Endodermal cell (in vitro differentiated cells): ENCODE measurements around the gene BSN. TPM values are rescaled to one million over a fixed set of nuclear protein-coding genes. Genes with fewer than 3 reads are reported as not detected.

Experiments used
- DNase-seq: peaks from one replicate; pipeline ENCODE4 v3.0.0-alpha.2; 2017
- H3K27ac ChIP-seq: 2 replicates; pipeline ENCODE4 v1.5.1; 2013; ENCODE audit warnings: mild to moderate bottlenecking, low read depth, low read length, moderate library complexity
- H3K27me3 ChIP-seq: 2 replicates; pipeline ENCODE4 v1.6.1; 2013; ENCODE audit warnings: mild to moderate bottlenecking, low read length, moderate library complexity; ENCODE audit not compliant: insufficient read depth, control insufficient read depth, poor library complexity, severe bottlenecking
- H3K36me3 ChIP-seq: 2 replicates; pipeline ENCODE4 v1.7.0; 2013; ENCODE audit warnings: mild to moderate bottlenecking, low read length, moderate library complexity; ENCODE audit not compliant: control insufficient read depth, insufficient read depth
- H3K4me1 ChIP-seq: one replicate; pipeline ENCODE4 v1.7.0; 2013; ENCODE audit warnings: low read length; ENCODE audit not compliant: control insufficient read depth, insufficient read depth
- H3K4me3 ChIP-seq: 2 replicates; pipeline ENCODE4 v1.5.1; 2013; ENCODE audit warnings: mild to moderate bottlenecking, low read length, moderate library complexity
- H3K9ac ChIP-seq: 2 replicates; pipeline ENCODE4 v1.6.1; 2013; ENCODE audit warnings: mild to moderate bottlenecking, low read length, moderate library complexity; ENCODE audit not compliant: poor library complexity, severe bottlenecking; ENCODE audit errors: extremely low read depth
- H3K9me3 ChIP-seq: 2 replicates; pipeline ENCODE4 v1.6.1; 2013; ENCODE audit warnings: mild to moderate bottlenecking, low read length, moderate library complexity; ENCODE audit not compliant: control insufficient read depth
- H3K27ac Mint-ChIP-seq: 2 replicates; pipeline ENCODE4 v1.8.0; 2020; ENCODE audit warnings: mixed read lengths
- H3K27me3 Mint-ChIP-seq: 2 replicates; pipeline ENCODE4 v1.8.0; 2021; ENCODE audit warnings: mild to moderate bottlenecking, mixed read lengths; ENCODE audit not compliant: insufficient read depth
- H3K36me3 Mint-ChIP-seq: 2 replicates; pipeline ENCODE4 v1.8.0; 2020; ENCODE audit warnings: low read depth, mixed read lengths
- H3K4me1 Mint-ChIP-seq: 2 replicates; pipeline ENCODE4 v1.8.0; 2020; ENCODE audit warnings: mixed read lengths
- H3K4me3 Mint-ChIP-seq: 2 replicates; pipeline ENCODE4 v1.8.0; 2020; ENCODE audit warnings: mild to moderate bottlenecking, moderate library complexity, mixed read lengths
- H3K9me3 Mint-ChIP-seq: 2 replicates; pipeline ENCODE4 v1.8.0; 2020; ENCODE audit warnings: mild to moderate bottlenecking, mixed read lengths
- WGBS, 2 experiments: methylation state at CpG; one replicate each; pipeline versions ENCODE4 v1.1.5 to v1.1.7; 2013; ENCODE audit warnings: missing lambda C conversion rate in 2 of 2, mixed read lengths in 1 of 2; ENCODE audit not compliant: insufficient coverage in 1 of 2, insufficient read length in 1 of 2; 5-methylcytosine and 5-hydroxymethylcytosine counted together
- total RNA-seq, 2 donors: library from RNA; stranded (reverse); fragmentation: NEBNext Ultra II Directional in 1 of 2; extraction: Animal tissue kit (Norgen Biotek cat#: 25700) in 1 of 2; gene quantifications; 2 replicates in 1 of 2; 3 replicates in 1 of 2; pipeline ENCODE4 v1.2.1, GENCODE V29; 2021
- TF ChIP-seq, protein P1 (sequence below): fragments of 200-600 bp; sonication (generic); conservative IDR thresholded peaks from 2 replicates; pipeline ENCODE4 v1.5.0; 2021; ENCODE audit warnings: antibody characterized with exemption, mild to moderate bottlenecking

The BSN gene
- total RNA-seq, 2 donors from 2014 or later = 2.4 to 2.5 TPM

DNA sequence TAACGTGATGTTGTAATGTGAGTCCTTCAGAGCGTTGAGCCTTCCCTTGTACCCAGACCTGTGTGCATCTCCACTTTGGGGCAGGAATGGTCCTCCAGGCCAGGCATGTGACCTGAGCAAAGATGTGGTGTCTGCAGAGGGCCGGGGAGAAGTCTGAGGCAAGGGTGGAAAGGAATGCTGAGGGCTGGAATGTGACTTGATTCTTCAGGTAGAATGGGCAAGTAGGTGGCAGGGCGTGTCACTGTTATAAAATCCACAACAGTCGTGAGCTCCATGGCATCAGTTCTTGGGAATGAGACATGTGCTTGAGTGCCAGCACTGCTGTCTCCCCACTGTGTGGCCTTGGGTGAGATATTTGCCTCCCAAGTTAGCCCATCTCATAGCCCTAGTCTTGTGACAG lies 24.0 kb upstream of the BSN start:
- H3K4me1 Mint-ChIP-seq = no peaks in the 10 kb centered on the region
- H3K27me3 Mint-ChIP-seq = no peaks in the 10 kb centered on the region
- Histone ChIP-seq H3K9ac (no peak overlapping the region), H3K36me3 (peaks cover 65% of the 10 kb centered on the region), H3K27ac (no peak overlapping the region), H3K27me3 (no peaks in the 10 kb centered on the region), H3K4me1 (no peaks in the 10 kb centered on the region), H3K9me3 (no peaks in the 10 kb centered on the region), H3K4me3 (no peak overlapping the region)
- 94 to 95% methylated on average over 4 to 5 of the region's 5 CpGs for WGBS, 2 experiments
- no peak overlapping the region for H3K27ac Mint-ChIP-seq
- no peaks in the 10 kb centered on the region for H3K9me3 Mint-ChIP-seq
- TF ChIP-seq, protein P1, sequence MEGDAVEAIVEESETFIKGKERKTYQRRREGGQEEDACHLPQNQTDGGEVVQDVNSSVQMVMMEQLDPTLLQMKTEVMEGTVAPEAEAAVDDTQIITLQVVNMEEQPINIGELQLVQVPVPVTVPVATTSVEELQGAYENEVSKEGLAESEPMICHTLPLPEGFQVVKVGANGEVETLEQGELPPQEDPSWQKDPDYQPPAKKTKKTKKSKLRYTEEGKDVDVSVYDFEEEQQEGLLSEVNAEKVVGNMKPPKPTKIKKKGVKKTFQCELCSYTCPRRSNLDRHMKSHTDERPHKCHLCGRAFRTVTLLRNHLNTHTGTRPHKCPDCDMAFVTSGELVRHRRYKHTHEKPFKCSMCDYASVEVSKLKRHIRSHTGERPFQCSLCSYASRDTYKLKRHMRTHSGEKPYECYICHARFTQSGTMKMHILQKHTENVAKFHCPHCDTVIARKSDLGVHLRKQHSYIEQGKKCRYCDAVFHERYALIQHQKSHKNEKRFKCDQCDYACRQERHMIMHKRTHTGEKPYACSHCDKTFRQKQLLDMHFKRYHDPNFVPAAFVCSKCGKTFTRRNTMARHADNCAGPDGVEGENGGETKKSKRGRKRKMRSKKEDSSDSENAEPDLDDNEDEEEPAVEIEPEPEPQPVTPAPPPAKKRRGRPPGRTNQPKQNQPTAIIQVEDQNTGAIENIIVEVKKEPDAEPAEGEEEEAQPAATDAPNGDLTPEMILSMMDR = no peak
- H3K36me3 Mint-ChIP-seq = peaks cover 54% of the 10 kb centered on the region
- DNase-seq = no peak
- H3K4me3 Mint-ChIP-seq = no peak overlapping the region

DNA sequence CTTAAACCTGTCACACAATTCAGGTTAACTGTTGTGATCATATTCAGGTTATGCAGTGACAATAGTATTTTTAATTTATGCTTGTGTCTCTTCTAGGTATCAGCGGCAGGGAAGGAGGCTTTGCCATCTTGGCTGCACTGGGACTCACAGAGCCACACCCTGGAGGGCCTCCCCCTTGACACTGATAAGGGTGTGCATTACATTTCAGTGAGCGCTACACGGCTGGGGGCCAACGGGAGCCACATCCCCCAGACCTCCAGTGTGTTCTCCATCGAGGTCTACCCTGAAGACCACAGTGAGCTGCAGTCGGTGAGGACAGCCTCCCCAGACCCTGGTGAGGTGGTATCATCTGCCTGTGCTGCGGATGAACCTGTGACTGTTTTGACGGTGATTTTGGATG lies 23.6 kb upstream of the BSN start:
- Mint-ChIP-seq H3K4me1 (no peaks in the 10 kb centered on the region), H3K9me3 (no peaks in the 10 kb centered on the region), H3K27ac (no peak overlapping the region), H3K27me3 (no peaks in the 10 kb centered on the region), H3K36me3 (peaks cover 52% of the 10 kb centered on the region), H3K4me3 (no peak overlapping the region)
- Histone ChIP-seq H3K36me3 (peaks cover 63% of the 10 kb centered on the region), H3K4me3 (no peak overlapping the region), H3K9ac (no peak overlapping the region), H3K4me1 (no peaks in the 10 kb centered on the region), H3K27me3 (no peaks in the 10 kb centered on the region), H3K27ac (no peak overlapping the region), H3K9me3 (no peaks in the 10 kb centered on the region)
- TF ChIP-seq, protein P1 = no peak
- WGBS, 2 experiments = 94 to 100% methylated on average over 4 to 8 of the region's 8 CpGs
- no peak for DNase-seq

DNA sequence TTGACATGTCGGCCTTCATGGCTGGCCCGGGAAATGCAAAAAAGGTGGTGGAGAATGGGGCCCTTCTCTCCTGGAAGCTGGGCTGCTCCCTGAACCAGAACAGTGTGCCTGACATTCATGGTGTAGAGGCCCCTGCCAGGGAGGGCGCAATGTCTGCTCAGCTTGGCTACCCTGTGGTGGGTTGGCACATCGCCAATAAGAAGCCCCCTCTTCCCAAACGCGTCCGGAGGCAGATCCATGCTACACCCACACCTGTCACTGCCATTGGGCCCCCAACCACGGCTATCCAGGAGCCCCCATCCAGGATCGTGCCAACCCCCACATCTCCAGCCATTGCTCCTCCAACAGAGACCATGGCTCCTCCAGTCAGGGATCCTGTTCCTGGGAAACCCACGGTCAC lies 23.1 kb upstream of the BSN start:
- Mint-ChIP-seq H3K36me3 (peaks cover 48% of the 10 kb centered on the region), H3K4me1 (no peaks in the 10 kb centered on the region), H3K27me3 (no peaks in the 10 kb centered on the region), H3K27ac (no peak overlapping the region), H3K9me3 (no peaks in the 10 kb centered on the region), H3K4me3 (no peak overlapping the region)
- H3K4me1 ChIP-seq = no peaks in the 10 kb centered on the region
- TF ChIP-seq, protein P1 = no peak
- H3K27ac ChIP-seq = no peak overlapping the region
- no peaks in the 10 kb centered on the region for H3K9me3 ChIP-seq
- H3K9ac ChIP-seq = no peak overlapping the region
- H3K36me3 ChIP-seq = peaks cover 58% of the 10 kb centered on the region
- H3K27me3 ChIP-seq = no peaks in the 10 kb centered on the region
- 88 to 93% methylated on average over 3 to 10 of the region's 10 CpGs for whole genome bisulfite sequencing, 2 experiments
- DNase-seq = no peak
- H3K4me3 ChIP-seq = no peak overlapping the region
